Fibroblast of lung (primary cell): ENCODE measurements around the gene SPRTN. TPM values are rescaled to one million over a fixed set of nuclear protein-coding genes. Genes with fewer than 3 reads are reported as not detected.

Experiments
- DNase-seq, 2 donors: peaks; one replicate each; pipeline versions ENCODE4 v3.0.0 to v3.0.0-alpha.2; 2010; ENCODE audit warnings: low read depth in 2 of 2
- H2AFZ ChIP-seq: 2 replicates; pipeline ENCODE4 v1.5.1; 2012; ENCODE audit warnings: low read length, control low read depth, inconsistent platforms
- H3K27ac ChIP-seq: 2 replicates; pipeline ENCODE4 v1.5.1; 2011; ENCODE audit warnings: low read length, control low read depth; ENCODE audit not compliant: insufficient read depth
- H3K27me3 ChIP-seq: 2 replicates; pipeline ENCODE4 v1.5.1; 2011; ENCODE audit warnings: mild to moderate bottlenecking, low read length; ENCODE audit not compliant: control insufficient read depth, insufficient read depth
- H3K36me3 ChIP-seq: 2 replicates; pipeline ENCODE4 v1.5.1; 2011; ENCODE audit warnings: low read length; ENCODE audit not compliant: control insufficient read depth, insufficient read depth
- H3K4me1 ChIP-seq: 2 replicates; pipeline ENCODE4 v1.5.1; 2011; ENCODE audit warnings: low read length; ENCODE audit not compliant: control insufficient read depth, insufficient read depth; ENCODE audit errors: extremely low read depth
- H3K4me2 ChIP-seq: 2 replicates; pipeline ENCODE4 v1.5.1; 2011; ENCODE audit warnings: low read length, control low read depth; ENCODE audit not compliant: insufficient read depth; ENCODE audit errors: extremely low read depth
- H3K4me3 ChIP-seq, 4 experiments: fragments of 200-600 bp in 1 of 4; sonication (generic) in 1 of 4; replicated peaks in 1 of 4; 2 replicates each; pipeline ENCODE4 v1.5.1; 2011 to 2016; ENCODE audit warnings: low read length in 4 of 4, low read depth in 3 of 4, mild to moderate bottlenecking in 3 of 4, control low read depth in 2 of 4, inconsistent platforms in 1 of 4, mixed read lengths in 1 of 4; ENCODE audit not compliant: insufficient read depth in 1 of 4; ENCODE audit errors: control extremely low read depth in 1 of 4
- H3K79me2 ChIP-seq: 2 replicates; pipeline ENCODE4 v1.5.1; 2012; ENCODE audit warnings: mild to moderate bottlenecking, low read length, inconsistent platforms; ENCODE audit not compliant: control insufficient read depth, insufficient read depth
- H3K9ac ChIP-seq: 2 replicates; pipeline ENCODE4 v1.5.1; 2011; ENCODE audit warnings: mild to moderate bottlenecking, low read length, control low read depth; ENCODE audit not compliant: insufficient read depth
- H3K9me3 ChIP-seq: 2 replicates; pipeline ENCODE4 v1.5.1; 2012; ENCODE audit warnings: low read depth, low read length; ENCODE audit not compliant: control insufficient read depth, insufficient read depth
- H4K20me1 ChIP-seq: 2 replicates; pipeline ENCODE4 v1.5.1; 2011; ENCODE audit warnings: low read length; ENCODE audit not compliant: control insufficient read depth, insufficient read depth; ENCODE audit errors: extremely low read depth
- EZH2 ChIP-seq: IDR thresholded peaks from 2 replicates; pipeline ENCODE4 v1.5.1; 2012; ENCODE audit warnings: low read length, control low read depth, mild to moderate bottlenecking; ENCODE audit errors: missing control alignments
- polyA plus RNA-seq, 2 donors: library from polyadenylated mRNA; depleted of rRNA in 1 of 2; stranded (reverse) in 1 of 2; unstranded in 1 of 2; fragments of >200 nt; gene quantifications; 2 replicates each; pipeline ENCODE4 v1.2.1, GENCODE V29; 2011 to 2012; ENCODE audit warnings: missing spikeins in 1 of 2
- total RNA-seq: library from RNA; depleted of rRNA; stranded (reverse); fragments of >200 nt; gene quantifications from 2 replicates; pipeline ENCODE4 v1.2.1, GENCODE V29; 2014
- TF ChIP-seq, protein P1 (sequence below), 2 donors: IDR thresholded peaks in 1 of 2; conservative IDR thresholded peaks in 1 of 2; 1 replicate in 1 of 2; 2 replicates in 1 of 2; pipeline ENCODE4 v1.5.1; 2011 to 2012; ENCODE audit warnings: low read length in 2 of 2, control low read depth in 1 of 2, inconsistent platforms in 1 of 2, low read depth in 1 of 2, mild to moderate bottlenecking in 1 of 2

The SPRTN gene
- total and polyA plus RNA-seq, 2 donors (not counting 1 experiment from before 2014, with no cell fraction given) = 9.5 to 16.0 TPM

DNA sequence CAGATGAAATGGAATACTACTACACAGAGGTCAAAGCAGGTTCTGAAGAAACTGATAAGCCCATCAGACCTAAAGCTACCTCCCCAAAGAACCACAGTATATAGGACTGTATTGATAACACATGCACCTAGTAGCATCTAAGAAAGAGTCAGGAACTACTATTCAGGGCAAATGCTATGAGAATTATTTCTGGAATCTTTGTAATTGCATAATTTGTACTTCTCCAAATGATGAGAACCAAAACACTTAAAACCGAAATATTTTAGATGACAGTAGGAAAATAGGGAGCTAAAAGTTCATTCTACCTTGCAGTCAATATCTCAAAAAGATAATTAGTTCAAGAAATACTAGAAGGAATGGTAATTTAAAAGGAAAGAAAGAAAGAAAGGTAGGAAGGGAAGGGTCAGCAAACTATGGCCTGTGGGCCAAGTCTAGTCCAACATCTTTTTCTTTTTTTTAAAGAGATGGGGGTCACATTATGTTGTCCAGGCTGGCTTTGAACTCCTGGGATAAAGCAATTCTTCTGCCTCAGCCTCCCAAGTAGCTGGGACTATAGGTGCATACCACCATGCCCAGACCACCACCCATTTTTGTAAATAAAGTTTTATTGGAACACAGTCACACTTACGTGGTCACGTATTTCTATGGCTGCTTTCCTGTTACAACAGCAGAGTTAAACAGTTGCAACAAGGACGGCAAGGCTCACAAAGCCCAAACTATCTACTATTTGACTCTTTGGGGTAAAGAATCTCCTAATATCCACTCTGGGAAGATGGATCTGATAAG lies 60.0 kb downstream of the SPRTN start:
- H3K4me1 ChIP-seq = peaks cover 3% of the 10 kb centered on the region
- no peak overlapping the region for H2AFZ ChIP-seq
- H3K27me3 ChIP-seq = no peaks in the 10 kb centered on the region
- TF ChIP-seq, protein P1, sequence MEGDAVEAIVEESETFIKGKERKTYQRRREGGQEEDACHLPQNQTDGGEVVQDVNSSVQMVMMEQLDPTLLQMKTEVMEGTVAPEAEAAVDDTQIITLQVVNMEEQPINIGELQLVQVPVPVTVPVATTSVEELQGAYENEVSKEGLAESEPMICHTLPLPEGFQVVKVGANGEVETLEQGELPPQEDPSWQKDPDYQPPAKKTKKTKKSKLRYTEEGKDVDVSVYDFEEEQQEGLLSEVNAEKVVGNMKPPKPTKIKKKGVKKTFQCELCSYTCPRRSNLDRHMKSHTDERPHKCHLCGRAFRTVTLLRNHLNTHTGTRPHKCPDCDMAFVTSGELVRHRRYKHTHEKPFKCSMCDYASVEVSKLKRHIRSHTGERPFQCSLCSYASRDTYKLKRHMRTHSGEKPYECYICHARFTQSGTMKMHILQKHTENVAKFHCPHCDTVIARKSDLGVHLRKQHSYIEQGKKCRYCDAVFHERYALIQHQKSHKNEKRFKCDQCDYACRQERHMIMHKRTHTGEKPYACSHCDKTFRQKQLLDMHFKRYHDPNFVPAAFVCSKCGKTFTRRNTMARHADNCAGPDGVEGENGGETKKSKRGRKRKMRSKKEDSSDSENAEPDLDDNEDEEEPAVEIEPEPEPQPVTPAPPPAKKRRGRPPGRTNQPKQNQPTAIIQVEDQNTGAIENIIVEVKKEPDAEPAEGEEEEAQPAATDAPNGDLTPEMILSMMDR (conservative IDR thresholded peaks at IDR 0.05 in 1 of 2, IDR thresholded peaks at IDR 0.05 in 1 of 2; ENCODE audit: low read depth in 1 of 2, low read length in 2 of 2) = no peak
- no peak for TF ChIP-seq EZH2
- H3K4me3 ChIP-seq = no peak overlapping the region
- H3K79me2 ChIP-seq = peaks cover 30% of the 10 kb centered on the region
- no peak overlapping the region for H3K27ac ChIP-seq
- H3K9me3 ChIP-seq = no peaks in the 10 kb centered on the region
- H4K20me1 ChIP-seq = no peaks in the 10 kb centered on the region
- no peaks in the 10 kb centered on the region for H3K36me3 ChIP-seq
- no peak overlapping the region for H3K4me2 ChIP-seq
- no peak overlapping the region for H3K9ac ChIP-seq
- DNase-seq = no peak

DNA sequence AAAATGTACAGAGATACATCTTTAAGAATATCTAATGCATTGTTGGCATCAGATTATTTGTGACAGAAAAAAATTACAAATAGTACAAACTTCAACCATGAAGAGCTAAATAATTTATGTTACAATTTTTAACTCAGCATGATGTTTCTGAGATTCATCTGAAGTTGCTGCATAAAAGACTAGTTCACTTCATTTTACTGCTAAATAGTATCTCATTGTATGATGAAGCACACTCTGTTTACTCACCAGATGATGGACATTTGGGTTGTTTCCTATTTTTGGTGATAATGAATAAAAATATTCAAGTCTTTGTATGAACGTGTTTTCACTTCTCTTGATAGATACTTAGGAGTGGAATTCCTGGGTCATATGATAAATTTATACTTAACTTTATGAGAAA lies 63.4 kb downstream of the SPRTN start:
- Histone ChIP-seq H3K36me3 (no peaks in the 10 kb centered on the region), H3K4me2 (no peak overlapping the region), H4K20me1 (no peaks in the 10 kb centered on the region), H3K27ac (no peak overlapping the region), H3K9ac (no peak overlapping the region), H3K27me3 (no peaks in the 10 kb centered on the region), H2AFZ (no peak overlapping the region), H3K9me3 (no peaks in the 10 kb centered on the region), H3K4me1 (no peaks in the 10 kb centered on the region), H3K79me2 (peaks cover 34% of the 10 kb centered on the region), H3K4me3 (no peak overlapping the region)
- no peak for TF ChIP-seq EZH2
- TF ChIP-seq, protein P1 (conservative IDR thresholded peaks at IDR 0.05 in 1 of 2, IDR thresholded peaks at IDR 0.05 in 1 of 2; ENCODE audit: low read depth in 1 of 2, low read length in 2 of 2) = no peak
- DNase-seq = no peak

DNA sequence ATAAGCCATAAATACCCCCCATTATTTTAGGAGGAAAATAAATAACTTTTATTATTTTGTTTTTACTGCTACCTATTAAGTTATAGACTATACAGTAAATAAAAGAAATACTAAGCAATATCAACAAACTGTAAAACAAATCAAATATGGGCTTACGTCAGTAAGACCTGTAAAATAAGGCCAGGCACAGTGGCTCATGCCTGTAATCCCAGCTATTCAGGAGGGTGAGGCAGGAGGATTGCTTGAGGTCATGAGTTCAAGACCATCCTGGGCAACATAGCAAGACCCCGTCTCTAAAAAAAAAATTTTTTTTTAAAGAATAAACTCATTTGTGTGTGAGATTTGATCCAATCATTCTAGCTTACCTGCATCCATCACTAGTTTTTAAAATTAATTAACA lies 66.2 kb downstream of the SPRTN start:
- TF ChIP-seq, protein P1 (conservative IDR thresholded peaks at IDR 0.05 in 1 of 2, IDR thresholded peaks at IDR 0.05 in 1 of 2; ENCODE audit: low read depth in 1 of 2, low read length in 2 of 2) = no peak
- no peak for TF ChIP-seq EZH2
- H3K9ac ChIP-seq = no peak overlapping the region
- no peak overlapping the region for H3K4me3 ChIP-seq
- no peaks in the 10 kb centered on the region for H3K36me3 ChIP-seq
- H3K27ac ChIP-seq = no peak overlapping the region
- H3K27me3 ChIP-seq = no peaks in the 10 kb centered on the region
- no peaks in the 10 kb centered on the region for H3K9me3 ChIP-seq
- H3K4me1 ChIP-seq = no peaks in the 10 kb centered on the region
- H3K79me2 ChIP-seq = peaks cover 29% of the 10 kb centered on the region
- no peaks in the 10 kb centered on the region for H4K20me1 ChIP-seq
- no peak for DNase-seq
- H2AFZ ChIP-seq = no peak overlapping the region
- H3K4me2 ChIP-seq = no peak overlapping the region

Other genes with a start within 250 kb of the SPRTN start
- under 0.01 and 0.17 TPM in 2 replicates for gene TRIM67, start 176.2 kb upstream of the SPRTN start, total RNA-seq
- 0.02 TPM in 2 replicates for gene TRIM67, start 176.2 kb upstream of the SPRTN start, polyA plus RNA-seq
- gene GNPAT, start 97.1 kb upstream of the SPRTN start, total RNA-seq = 56.2 and 60.4 TPM in 2 replicates
- 38.9 and 42.5 TPM in 2 replicates for gene GNPAT, start 97.1 kb upstream of the SPRTN start, polyA plus RNA-seq
- gene EXOC8, start 441 bp upstream of the SPRTN start, total RNA-seq = 14.1 and 17.0 TPM in 2 replicates
- gene EXOC8, start 441 bp upstream of the SPRTN start, polyA plus RNA-seq = 5.8 and 6.1 TPM in 2 replicates
- 47.8 and 50.9 TPM in 2 replicates for gene EGLN1, start 84.0 kb downstream of the SPRTN start, total RNA-seq
- gene EGLN1, start 84.0 kb downstream of the SPRTN start, polyA plus RNA-seq = 28.0 and 49.3 TPM in 2 replicates
- 28.8 and 30.2 TPM in 2 replicates for gene TSNAX, start 190.4 kb downstream of the SPRTN start, total RNA-seq
- gene TSNAX, start 190.4 kb downstream of the SPRTN start, polyA plus RNA-seq = 46.3 TPM in 2 replicates